Measurements from ENCODE around the gene GCAT.
"Not testable (repeated sequence)": the region's sequence is repeated elsewhere in the genome, so short reads cannot be mapped to it uniquely, and the experiment has no call there.

GCAT gene

GRCh38 chr22:37797874-37798500 is 9.7 kb upstream of the GCAT start:
- no peak overlapping the region for H3K4me3 ChIP-seq
- no peak overlapping the region for H3K27ac ChIP-seq
- TF ChIP-seq CTCF (IDR thresholded peaks at IDR 0.05) = no peak
- DNase-seq (ENCODE audit: low spot score) = no peak

GRCh38 chr22:37799979-37800378 is 7.8 kb upstream of the GCAT start:
- not testable (repeated sequence) for H3K27ac ChIP-seq; DNase-seq (ENCODE audit: low spot score); H3K4me3 ChIP-seq

GRCh38 chr22:37801946-37802309 is 5.8 kb upstream of the GCAT start:
- H3K27ac ChIP-seq = no peak overlapping the region
- no peak for DNase-seq (ENCODE audit: low spot score)

GRCh38 chr22:37802310-37803194 is 5.2 kb upstream of the GCAT start:
- no peak for DNase-seq (ENCODE audit: low spot score)
- H3K27ac ChIP-seq = peak overlapping the region in 1 of 2 donors; percentile 60
- no peak for TF ChIP-seq CTCF (IDR thresholded peaks at IDR 0.05)
- peak overlapping the region; percentile 91 for H3K4me3 ChIP-seq

More at GRCh38 chr22:37801946-37802309, 5.8 kb upstream of the GCAT start:
- peak overlapping the region; percentile 91 for H3K4me3 ChIP-seq
- no peak for TF ChIP-seq CTCF (IDR thresholded peaks at IDR 0.05)

- peak overlapping the region; percentile 91 for H3K4me3 ChIP-seq
- no peak overlapping the region for H3K27ac ChIP-seq
- peak; percentile 67 for DNase-seq (ENCODE audit: low spot score)
- TF ChIP-seq CTCF (IDR thresholded peaks at IDR 0.05) = no peak
Observed at GRCh38 chr22:37803195-37803638, 4.5 kb upstream of the GCAT start.

DNA sequence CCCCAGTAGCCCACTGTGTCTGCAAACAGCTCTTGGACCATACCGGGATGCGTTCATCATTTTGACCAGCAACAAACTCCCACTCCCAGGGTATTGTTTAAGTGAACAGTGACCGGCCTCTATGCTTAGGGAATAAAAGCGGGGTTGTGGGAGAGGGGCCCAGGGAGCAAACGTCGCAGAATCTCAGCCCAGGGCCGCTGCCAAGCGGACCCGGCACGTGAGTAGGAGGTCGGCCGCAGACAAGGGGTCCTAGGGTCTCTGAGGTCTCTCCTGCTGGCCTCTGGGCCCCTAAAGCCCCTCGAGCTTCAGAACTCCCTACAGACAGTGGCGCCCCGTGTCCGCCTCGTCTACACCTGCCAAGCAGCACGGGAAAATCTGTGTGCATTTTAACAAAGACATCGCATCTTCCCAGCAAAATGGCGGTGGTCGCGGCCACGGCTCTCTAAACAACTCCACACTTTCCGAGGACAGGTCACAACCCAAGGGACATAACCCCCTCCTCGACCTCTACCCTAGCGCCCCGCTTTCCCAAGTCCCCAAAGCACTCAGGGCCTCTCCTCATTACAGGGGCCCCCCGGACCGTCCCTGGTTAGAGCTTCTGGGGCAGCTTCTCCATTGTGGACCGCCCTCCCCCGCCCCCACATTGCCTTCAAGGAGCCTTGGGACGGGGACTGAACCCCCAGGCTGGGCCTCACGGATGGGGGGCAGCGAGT is 3.9 kb upstream of the GCAT start:
- Histone ChIP-seq H3K27ac (no peak overlapping the region), H3K4me3 (peak overlapping the region; percentile 83)
- TF ChIP-seq CTCF (IDR thresholded peaks at IDR 0.05) = no peak
- DNase-seq (ENCODE audit: low spot score) = no peak

DNA sequence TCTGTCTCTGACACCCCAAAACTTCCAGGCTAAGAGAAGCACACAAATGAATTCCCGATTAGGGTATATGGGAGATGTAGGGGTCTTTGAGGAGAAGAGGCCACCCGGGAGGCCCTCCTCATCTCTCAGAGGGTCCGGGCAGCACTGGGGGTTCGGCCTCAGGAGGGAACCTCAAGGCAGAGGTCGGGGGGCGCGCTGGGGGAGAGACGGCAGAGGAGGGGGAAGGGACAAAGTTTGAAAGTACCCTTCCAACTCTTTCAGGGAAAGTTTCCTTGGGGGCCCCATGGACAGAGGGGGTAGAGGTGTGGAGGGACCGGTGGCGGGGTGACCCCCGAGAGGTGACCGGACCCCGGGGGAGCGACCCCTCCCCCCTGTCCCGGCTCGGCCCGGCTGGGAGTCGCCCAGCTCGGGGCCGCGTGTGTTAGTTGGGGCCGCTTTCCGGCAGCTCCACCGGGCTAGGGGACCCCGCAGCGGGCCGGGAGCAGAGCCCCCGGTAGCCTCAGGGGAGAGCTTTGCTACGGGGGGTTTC is 3.3 kb upstream of the GCAT start:
- TF ChIP-seq CTCF (IDR thresholded peaks at IDR 0.05) = no peak
- Histone ChIP-seq H3K4me3 (peak overlapping the region; percentile 83), H3K27ac (peak overlapping the region; percentile 60 to 95)
- no peak for DNase-seq (ENCODE audit: low spot score)

Data from coronary artery (tissue), 2 donors.